HG02885 (cell line): Measurements from ENCODE around the gene TMEM143.
"Not testable (repeated sequence)": the region's sequence is repeated elsewhere in the genome, so short reads cannot be mapped to it uniquely, and the experiment has no call there.

Experiments
- ATAC-seq: cut with Tn5 transposase; IDR thresholded peaks from one replicate; pipeline ENCODE4 v1.9.1; 2021; ENCODE audit warnings: mild to moderate bottlenecking; ENCODE audit not compliant: unreplicated experiment, poor library complexity

Gene TMEM143

DNA sequence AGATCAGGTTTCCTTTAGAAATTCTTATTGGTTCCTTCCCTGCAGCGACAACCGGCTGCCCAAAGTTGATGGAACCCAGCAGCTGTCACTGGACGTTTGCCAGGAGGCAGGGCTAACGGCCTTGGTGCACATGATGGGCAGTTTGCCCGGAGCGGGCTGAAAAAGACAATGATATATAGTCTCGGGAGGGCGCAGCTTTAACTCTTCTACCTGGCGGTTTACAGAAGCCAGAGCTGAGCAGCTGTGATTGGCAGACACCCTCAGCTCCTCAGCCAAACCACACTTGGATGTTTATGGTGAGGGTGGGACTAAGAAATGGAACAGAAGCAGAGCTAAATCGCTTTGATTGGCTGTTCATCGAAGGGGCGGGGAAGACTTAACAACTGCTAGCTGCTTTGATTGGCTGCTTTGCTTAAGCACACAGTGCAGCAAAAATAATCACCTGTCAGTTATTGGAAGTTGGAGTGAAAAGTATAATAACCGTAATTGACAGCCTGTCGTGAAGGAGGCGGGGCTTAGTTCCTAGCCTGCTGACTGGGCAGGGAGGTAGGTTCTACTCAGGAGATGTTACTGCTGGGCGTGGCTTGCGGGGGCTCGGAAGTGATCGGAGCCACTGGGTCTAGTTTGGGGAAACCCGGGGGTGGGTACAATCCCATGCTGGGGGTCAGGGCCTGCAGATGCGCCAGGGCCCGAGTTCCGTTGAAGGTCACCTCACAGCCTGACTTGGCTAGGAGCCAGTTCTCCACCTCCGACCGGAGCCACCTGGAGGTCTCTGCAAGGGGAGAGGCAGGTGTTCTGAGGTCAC lies 30.9 kb downstream of the TMEM143 start:
- peak; percentile 62 for ATAC-seq

DNA sequence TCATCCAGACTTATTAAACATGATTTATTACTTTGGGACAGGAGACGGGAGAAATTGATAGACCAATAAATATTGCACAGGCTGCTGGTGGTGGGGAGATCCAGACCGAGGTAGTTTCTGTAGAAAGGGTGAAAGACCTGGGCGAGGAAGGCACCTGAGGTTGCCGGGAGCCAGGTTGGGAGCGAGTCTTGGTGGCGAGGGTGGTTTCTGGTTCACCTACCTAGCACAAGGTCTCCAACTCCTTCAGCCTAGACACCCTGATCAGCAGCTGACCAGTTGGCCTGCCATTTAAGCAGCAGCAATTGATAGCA lies 31.4 kb downstream of the TMEM143 start:
- no peak for ATAC-seq

DNA sequence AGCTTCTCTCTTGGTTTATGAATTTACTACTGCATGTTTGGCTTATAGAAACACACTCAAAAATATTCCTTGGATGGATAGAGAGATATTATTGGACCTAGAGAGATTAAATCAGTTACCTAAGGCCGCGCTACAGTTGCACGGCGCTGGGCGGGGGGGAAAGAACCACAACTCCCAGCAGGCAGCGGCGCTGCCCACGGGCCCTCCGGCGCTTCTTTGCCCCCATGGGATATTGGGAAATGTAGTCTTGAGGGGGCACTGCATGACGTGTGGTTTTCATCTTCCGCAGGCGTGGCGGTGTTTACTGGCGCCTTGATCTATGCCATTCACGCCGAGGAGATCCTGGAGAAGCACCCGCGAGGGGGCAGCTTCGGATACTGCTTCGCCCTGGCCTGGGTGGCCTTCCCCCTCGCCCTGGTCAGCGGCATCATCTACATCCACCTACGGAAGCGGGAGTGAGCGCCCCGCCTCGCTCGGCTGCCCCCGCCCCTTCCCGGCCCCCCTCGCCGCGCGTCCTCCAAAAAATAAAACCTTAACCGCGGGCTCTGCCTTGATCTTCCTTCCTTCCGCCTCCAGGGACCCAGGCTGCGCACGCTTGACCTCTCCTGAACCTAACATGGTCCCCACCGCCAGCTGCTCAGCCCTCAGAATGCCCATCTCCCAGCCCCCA lies 33.6 kb downstream of the TMEM143 start:
- peak; percentile 37 for ATAC-seq

DNA sequence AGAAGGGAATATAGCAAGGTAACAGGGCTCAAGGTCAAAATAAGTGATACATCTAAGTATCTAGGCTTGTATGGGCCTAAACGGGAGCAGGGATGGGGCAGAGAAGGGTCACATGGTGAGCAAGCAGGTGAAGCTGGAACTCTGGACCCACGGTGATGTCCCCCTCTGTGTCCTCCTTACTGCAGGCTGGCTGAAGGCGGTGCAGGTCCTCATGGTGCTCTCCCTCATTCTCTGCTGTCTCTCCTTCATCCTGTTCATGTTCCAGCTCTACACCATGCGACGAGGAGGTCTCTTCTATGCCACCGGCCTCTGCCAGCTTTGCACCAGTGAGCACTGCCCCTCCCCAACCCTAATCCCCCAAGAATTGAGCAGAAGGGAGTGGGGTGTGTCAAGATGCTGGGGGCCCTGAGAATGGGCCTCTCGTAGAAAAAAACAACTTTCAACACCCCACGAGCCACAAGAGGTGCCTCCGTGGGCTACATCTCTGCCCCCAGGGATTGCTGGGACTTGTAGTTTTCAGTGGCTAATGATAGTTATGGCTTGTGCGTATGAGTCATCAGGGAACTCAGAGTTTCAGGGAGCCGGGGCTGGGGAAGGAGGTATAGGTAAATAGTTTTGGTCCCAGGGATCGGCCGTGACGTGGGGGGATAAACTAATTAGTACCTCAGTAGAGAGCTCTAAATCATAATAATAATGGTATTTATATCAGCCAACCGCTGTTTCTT lies 34.4 kb downstream of the TMEM143 start:
- no peak for ATAC-seq

DNA sequence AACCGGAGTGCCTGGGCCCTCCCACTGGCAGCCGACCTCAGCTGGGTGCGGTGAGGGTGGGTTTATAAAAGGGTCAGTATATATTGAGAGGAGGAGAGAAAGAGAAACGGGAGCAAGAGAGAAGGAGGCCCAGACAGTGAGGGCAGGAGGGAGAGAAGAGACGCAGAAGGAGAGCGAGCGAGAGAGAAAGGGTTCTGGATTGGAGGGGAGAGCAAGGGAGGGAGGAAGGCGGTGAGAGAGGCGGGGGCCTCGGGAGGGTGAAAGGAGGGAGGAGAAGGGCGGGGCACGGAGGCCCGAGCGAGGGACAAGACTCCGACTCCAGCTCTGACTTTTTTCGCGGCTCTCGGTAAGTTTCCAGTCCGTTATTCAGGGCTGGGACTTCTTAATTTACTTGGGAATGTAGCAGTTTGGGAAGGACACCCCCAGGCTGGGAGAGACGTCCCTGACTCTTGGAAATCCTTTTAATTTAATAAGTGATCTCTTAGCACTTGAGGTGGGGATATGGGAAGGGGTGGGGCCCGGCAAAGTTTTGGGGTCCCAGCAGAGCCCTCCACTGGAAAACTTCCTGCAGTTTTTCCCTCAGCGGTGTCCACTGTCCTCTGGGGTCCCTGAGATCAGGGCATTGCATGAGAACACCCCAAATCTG lies 38.4 kb downstream of the TMEM143 start, which contains the start of gene EMP3:
Gene EMP3 (plus strand): TSS at position 288 of the 646 bp plus-strand sequence. CDS start 1,293 bp downstream, outside the sequence.
- peak; percentile 18 for ATAC-seq

DNA sequence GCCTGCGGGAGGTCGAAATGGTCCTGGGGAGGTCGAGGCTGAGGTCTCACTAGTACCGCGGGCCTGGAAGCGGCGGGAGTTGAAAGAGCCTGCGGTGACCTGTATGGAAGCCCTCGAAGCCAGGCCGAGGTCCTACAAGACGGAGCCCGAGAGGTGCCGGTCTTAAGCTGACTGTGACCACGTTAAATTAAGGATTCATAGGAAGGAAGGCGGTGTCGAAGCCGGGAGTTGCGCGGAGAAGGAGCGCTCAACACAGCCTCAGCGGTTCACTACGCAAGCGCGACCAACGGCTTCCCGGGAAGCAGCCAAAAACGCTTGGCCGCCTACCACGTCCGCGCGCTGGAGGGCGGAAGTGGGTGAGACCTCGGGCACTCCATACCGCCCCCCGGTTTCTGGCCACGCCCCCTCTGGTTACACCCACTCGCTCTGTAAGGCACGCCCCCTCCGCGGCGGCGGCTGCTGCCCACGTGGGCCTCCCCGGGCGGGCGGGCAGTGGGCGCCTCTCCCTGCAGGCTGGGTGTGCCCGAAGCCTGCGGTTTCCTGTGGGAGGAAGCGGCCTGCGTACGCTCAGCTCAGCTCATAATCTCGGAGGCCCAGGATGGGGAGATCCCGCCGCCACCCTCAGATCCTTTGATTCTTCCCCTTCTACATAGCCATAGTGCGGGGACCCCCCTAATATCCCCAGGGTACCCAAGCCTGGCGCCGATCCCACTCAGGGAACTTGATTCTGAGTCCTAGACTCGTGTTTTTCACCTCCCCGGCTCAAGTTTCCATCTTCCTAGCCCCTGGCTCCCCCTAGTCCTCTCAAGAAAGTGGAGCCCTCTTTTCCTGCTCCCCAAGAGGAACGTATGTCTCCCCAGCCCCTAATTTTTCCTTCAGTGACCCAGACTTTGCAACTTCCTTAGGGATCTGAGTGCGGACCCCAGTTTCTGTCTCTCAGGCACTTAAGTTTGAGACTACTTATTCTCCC lies 41.8 kb downstream of the TMEM143 start:
- ATAC-seq: peak; percentile 66

DNA sequence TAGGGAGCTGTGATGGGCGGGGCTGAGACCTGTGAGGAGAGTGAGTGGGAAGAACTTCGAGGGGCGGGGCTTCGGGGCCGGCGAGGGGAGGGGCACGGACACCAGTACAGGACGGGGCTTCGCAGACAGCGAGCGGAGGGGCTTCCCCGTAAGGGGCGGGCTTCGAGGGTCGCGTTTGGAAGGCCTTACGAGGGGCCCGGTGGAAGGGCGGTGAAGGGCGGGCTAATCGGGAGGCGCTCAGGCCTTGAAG lies 42.4 kb downstream of the TMEM143 start:
- peak; percentile 61 for ATAC-seq

DNA sequence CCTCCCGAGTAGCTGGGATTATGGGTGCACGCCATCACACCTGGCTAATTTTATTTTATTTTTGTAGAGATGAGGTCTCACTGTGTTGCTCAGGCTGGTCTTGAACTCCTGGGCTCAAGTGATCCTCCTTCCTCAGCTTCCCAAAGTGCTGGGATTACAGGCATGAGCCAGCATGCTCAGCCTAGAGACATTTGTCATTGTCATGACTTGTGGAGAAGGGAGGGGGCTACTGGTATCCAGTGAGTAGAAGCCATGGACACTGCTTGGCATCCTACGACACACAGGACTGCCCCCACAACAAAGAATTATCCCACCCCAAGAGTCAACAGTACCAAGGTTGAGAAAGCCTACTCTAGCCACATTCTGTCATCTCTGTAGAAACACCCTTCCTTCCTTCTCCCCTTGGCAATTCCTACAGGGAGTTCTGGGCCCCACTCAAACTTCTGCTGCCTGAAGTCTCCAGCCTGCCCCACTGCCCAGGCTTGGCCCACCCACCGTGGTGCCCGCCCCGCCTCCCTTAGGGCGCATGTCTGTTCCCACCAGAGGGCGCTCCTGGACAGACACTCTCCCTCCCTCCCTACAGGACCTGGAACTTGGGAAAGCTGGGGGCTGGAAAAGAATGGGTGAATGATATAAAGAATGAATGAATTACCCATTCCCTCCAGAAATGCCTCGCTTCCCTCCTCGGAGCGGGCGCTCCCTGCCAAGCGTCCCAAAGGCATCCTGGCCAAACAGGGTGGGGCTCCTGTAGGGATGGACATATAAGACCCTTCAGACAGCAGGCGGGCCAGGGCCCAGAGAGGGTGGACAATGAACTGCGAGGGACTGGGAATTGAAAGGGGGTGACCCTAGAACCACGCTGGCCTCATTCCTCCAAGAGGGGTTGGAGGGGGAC lies 43.8 kb downstream of the TMEM143 start:
- no peak for ATAC-seq

DNA sequence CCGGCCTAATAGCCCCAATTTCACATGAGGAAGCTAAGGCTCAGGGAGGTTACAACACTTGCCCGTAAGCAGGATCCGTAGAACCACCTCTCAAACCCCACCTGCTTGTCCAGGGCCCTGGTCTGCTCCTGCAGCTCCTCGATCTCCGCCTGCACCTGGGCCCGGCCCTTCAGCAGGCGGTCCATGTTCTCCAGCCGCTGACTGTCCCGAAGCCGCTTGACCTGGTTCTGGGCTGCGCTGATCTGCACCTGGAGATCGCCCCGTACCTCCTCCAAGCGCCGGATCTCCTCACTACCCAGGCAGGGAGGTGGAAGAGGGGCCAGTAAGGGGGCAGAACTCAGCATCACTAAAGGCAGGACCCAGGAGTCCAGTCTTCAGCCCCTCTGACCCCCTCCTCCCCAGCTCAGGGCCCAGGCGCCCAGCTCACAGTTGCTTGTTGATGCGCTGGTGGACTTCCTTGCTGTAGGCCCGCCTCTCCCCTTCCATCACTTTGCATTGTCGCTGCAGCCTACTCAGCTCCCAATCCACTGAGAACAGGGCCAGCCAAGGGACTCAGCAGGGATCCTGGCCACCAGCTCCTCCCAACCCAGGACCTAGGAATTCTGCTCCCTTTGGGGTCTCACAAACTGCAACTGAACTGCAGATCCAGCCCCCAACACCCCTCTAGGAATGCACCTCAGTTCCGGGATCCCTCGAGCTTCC lies 45.3 kb downstream of the TMEM143 start:
- no peak for ATAC-seq

DNA sequence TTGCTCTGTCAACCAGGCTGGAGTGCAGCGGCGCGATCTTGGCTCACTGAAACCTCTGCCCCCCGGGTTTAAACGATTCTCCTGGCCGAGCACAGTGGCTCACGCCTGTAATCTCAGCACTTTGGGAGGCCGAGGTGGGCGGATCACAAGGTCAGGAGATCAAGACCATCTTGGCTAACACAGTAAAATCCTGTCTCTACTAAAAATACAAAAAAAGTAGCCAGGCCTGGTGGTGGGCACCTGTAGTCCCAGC lies 46.1 kb downstream of the TMEM143 start:
- ATAC-seq: not testable (repeated sequence)

DNA sequence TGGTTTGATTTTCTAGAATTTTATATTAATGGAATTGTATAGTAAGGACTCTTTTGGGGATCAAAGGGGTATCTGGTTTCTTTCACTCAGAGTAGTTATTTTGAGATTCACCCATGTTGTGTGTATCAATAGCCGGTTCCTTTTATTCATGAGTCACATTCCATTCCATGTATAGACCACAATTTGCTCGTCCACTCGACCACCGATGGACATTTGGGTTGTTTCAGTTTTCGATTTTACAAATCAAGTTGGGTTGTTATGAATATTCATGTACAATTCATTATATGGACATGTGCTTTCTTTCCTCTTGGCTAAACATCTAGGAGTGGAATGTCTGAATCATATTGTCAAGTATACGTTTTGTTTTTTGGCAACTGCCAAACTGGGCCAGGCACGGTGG lies 48.0 kb downstream of the TMEM143 start:
- ATAC-seq: no peak

DNA sequence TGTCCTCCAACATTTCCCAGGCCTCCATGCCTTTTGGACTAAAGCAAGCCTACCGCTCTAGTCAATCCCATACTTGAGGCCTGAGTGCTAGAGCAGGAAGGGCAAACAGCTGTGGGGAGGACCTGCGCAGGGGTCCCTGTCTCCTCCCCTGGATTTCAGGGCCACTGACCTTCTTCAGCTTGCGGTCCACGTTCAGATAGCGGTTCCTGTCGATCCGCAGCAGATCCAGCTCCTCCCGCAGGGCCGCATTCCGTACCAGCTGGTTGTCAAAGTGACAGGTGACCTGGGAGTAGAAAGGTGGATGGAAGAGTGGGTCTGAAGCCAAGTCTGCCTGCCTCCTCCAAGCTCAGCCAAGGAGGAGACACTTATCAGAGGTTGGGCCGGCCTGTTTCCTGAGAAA lies 52.4 kb downstream of the TMEM143 start:
- no peak for ATAC-seq

DNA sequence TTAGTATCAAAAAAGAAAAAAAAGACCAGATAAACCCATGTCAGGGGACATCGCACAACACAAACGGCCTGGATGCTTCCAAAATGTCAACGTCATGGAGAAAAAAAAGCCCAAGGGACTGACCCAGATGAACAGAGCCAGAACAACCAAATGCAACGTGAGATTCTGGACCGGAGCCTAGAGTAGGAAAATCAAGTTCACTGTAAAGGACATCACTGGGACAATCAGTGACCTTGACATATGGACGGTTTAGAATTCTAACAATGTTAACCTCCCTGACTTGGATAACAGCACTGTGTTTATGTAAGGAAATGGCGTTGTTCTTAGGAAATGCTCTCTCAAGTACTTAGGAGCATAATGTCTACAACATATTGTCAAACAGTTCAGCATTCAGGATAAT lies 53.5 kb downstream of the TMEM143 start:
- no peak for ATAC-seq

DNA sequence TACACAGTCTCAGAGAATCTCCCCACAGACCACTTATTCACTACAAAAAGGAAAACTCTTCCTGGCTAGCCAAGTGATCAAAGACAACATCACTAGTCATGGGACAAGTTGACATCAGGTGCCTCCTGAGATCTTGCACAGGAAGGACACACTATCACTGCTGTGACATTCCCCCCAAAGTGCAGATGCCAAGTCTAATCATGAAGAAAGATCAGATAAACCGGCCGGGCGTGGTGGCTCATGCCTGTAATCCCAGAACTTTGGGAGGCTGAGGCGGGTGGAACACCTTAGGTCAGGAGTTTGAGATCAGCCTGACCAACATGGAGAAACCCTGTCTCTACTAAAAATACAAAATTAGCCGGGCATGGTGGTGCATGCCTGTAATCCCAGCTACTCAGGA lies 54.0 kb downstream of the TMEM143 start:
- not testable (repeated sequence) for ATAC-seq

DNA sequence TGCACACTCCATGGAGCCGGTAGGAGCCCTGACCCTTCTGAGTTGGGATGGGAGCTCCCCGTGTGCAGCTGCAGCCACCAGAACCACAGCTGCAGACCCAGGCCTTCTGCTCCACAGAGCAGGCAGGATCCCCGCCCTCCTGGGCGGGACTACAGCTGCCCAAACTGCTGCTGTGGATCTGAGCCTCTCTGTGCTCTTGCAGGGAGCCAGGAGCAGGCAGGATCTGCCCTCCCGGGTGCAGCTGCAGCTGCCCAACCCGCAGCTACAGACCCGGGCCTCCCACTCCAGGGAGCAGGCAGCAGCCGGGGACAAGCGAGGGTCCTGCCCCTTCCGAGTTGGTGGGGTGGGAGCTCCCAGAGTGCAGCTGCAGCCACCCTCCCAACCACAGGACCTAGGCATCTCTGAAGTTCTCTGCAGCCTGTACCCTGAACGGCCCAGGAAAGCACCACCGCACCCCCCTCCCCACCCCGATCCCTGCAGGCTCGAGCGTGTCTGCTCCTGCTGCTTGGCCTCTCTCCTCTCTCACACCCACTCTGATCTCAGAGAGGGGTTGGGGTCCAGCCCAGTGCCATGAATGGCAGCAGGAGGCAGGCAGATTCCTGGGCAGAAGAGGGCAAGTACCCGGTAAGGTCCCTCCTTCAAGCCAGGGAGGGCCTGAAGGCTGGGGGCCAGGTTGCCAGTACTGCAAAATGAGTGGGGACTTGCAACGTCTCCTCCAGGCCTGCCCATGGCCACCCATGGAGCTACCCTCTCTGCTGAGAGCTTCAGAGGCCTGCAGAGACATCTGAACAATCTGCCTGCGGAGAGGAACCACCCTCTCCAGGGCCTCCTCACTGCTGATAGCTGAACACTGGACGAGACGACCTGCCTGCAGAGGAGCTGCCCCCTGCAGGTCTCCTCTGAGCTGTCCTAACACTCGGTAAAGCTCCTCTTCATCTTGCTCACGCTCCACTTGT lies 54.8 kb downstream of the TMEM143 start:
- no peak for ATAC-seq

DNA sequence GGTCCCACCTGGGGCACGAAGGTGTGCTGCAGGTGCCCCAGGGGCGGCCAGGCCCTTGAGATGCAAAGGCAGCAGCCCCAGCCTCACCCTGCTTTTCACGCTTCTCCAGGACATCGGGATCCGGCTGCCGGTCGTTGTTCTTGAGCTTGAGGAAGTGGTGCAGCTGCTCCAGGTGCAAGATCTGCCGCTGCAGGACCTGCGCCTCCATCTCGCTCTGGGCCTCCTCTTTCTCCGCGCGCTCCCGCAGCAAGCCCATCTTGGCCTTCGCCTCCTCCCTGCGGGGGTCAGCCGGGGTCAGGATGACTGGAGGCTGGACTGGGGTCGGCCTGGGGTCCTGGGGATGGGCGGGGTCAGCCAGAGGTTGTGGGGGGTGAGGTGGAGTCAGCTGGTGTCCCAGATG lies 59.9 kb downstream of the TMEM143 start:
- ATAC-seq: no peak

DNA sequence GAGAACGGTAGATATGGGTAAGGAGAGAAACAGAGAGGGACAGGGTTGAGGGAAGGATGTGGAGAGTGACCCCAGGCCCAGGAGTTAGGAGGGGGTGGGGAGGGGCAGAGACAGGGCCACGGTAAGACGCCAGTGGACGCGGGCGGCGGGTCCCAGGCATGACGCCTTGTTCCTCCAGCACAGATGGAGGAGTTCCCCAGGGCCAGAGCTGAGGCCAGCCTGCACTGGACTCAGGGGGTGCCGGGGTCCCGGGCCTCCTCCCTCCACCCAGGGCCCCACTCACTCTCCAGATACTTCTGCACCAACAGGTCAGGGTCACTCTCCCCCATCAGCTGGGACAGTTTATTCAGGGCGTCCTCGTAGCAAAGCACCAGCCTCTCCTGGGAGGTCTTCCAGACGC lies 60.4 kb downstream of the TMEM143 start:
- ATAC-seq: no peak

DNA sequence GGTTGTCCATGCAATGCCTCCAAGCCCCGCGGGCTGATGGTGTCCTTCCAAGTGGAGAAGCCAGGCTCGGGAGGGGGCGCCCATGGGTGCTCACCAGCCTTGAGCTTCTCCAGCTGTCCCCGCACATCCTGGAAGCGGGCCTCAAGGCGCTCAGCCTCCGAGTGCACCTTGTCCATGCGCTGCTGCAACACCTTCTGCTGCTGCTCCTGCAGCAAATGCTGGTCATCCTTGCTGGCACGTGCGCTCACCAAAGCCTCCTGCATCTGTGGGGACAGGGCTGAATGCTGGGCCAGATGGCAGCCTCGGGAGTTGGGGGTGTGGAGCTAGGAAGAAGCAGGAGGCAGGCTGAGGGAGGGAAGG lies 61.2 kb downstream of the TMEM143 start:
- no peak for ATAC-seq
